Endothelial cell of umbilical vein (primary cell): Measurements from ENCODE around the gene RNFT2. TPM values are rescaled to one million over a fixed set of nuclear protein-coding genes. Genes with fewer than 3 reads are reported as not detected.
"Not testable (repeated sequence)": the region's sequence is repeated elsewhere in the genome, so short reads cannot be mapped to it uniquely, and the experiment has no call there.

ENCODE experiments used
- BruUV-seq: library from RNA; stranded (reverse); fragments of 400-500 nt; replicated peaks from 2 replicates; lab custom pipeline; 2021; lab: Mats Ljungman, UMichigan
- CTCF ChIA-PET: fragments of 300-600, 350-600 bp; sonication (Branson Sonifier 250); formaldehyde crosslinking; loops from one replicate; lab custom pipeline; 2021; ENCODE audit warnings: antibody characterized with exemption, inconsistent platforms; lab: Charles Lee
- POLR2A ChIA-PET: fragments of 300-600, 350-600 bp; sonication (Branson Sonifier 250); formaldehyde crosslinking; loops from one replicate; lab custom pipeline; 2021; ENCODE audit warnings: antibody characterized with exemption, inconsistent platforms; lab: Charles Lee
- DNase-seq: peaks from one replicate; pipeline ENCODE4 v3.0.0-alpha.2; 2011; ENCODE audit warnings: low read depth, low spot score
- FAIRE-seq: peaks from 2 replicates; lab custom pipeline; 2011; peaks lifted over from hg19 to GRCh38; lab: Jason Lieb, UNC
- H2AFZ ChIP-seq: 2 replicates; pipeline ENCODE4 v1.6.0; 2012; ENCODE audit warnings: low read depth, low read length, control low read depth, inconsistent platforms
- H3K27ac ChIP-seq: 2 replicates; pipeline ENCODE4 v1.5.1; 2011; ENCODE audit warnings: low read depth, mild to moderate bottlenecking, control low read depth, low read length, moderate library complexity; ENCODE audit not compliant: insufficient read depth
- H3K27me3 ChIP-seq, 2 experiments: 2 replicates each; pipeline versions ENCODE4 v1.6.0 to v1.6.1; 2011; ENCODE audit warnings: low read length in 2 of 2, mixed read lengths in 1 of 2; ENCODE audit not compliant: control insufficient read depth in 2 of 2, insufficient read depth in 2 of 2
- H3K36me3 ChIP-seq, 2 experiments: 2 replicates in 1 of 2; 3 replicates in 1 of 2; pipeline ENCODE4 v1.5.1; 2011; ENCODE audit warnings: low read length in 2 of 2, mild to moderate bottlenecking in 1 of 2, moderate library complexity in 1 of 2; ENCODE audit not compliant: control insufficient read depth in 2 of 2, insufficient read depth in 2 of 2; ENCODE audit errors: extremely low read depth in 1 of 2
- H3K4me1 ChIP-seq: 3 replicates; pipeline ENCODE4 v1.5.1; 2011; ENCODE audit warnings: mild to moderate bottlenecking, low read length; ENCODE audit not compliant: control insufficient read depth, insufficient read depth; ENCODE audit errors: extremely low read depth
- H3K4me2 ChIP-seq: 2 replicates; pipeline ENCODE4 v1.6.1; 2011; ENCODE audit warnings: low read length, control low read depth, mixed read lengths; ENCODE audit not compliant: insufficient read depth
- H3K4me3 ChIP-seq, 3 experiments: fragments of 200-600 bp in 1 of 3; sonication (generic), shearing (Covaris generic) in 1 of 3; replicated peaks in 1 of 3; 2 replicates each; pipeline ENCODE4 v1.5.1; 2011 to 2016; ENCODE audit warnings: control low read depth in 3 of 3, low read length in 3 of 3, mild to moderate bottlenecking in 2 of 3, inconsistent platforms in 1 of 3, low read depth in 1 of 3, moderate library complexity in 1 of 3; ENCODE audit not compliant: insufficient read depth in 1 of 3
- H3K79me2 ChIP-seq: 2 replicates; pipeline ENCODE4 v1.6.0; 2012; ENCODE audit warnings: low read length, inconsistent platforms; ENCODE audit not compliant: control insufficient read depth, insufficient read depth
- H3K9ac ChIP-seq: replicated peaks from 2 replicates; pipeline ENCODE3; 2011; ENCODE audit warnings: low read length, control low read depth; ENCODE audit not compliant: insufficient read depth; ENCODE audit errors: extremely low read depth
- H3K9me1 ChIP-seq: replicated peaks from 3 replicates; pipeline ENCODE4 v1.6.0; 2011; ENCODE audit warnings: mild to moderate bottlenecking, low read length; ENCODE audit not compliant: control insufficient read depth, insufficient read depth; ENCODE audit errors: extremely low read depth
- H3K9me3 ChIP-seq: replicated peaks from 2 replicates; pipeline ENCODE4 v1.5.1; 2012; ENCODE audit warnings: low read length, inconsistent platforms; ENCODE audit not compliant: control insufficient read depth, insufficient read depth
- H4K20me1 ChIP-seq: replicated peaks from 2 replicates; pipeline ENCODE3; 2011; ENCODE audit warnings: mild to moderate bottlenecking, low read length; ENCODE audit not compliant: control insufficient read depth, insufficient read depth; ENCODE audit errors: extremely low read depth
- CTCF ChIP-seq, 2 donors: IDR thresholded peaks; 1 replicate in 1 of 2; 2 replicates in 1 of 2; pipeline ENCODE4 v1.5.1; 2011; ENCODE audit warnings: low read length in 2 of 2, mild to moderate bottlenecking in 2 of 2, moderate library complexity in 2 of 2, control low read depth in 1 of 2, inconsistent platforms in 1 of 2, low read depth in 1 of 2; ENCODE audit not compliant: insufficient read depth in 1 of 2; ENCODE audit errors: extremely low read depth in 1 of 2
- EZH2 ChIP-seq: IDR thresholded peaks from 2 replicates; pipeline ENCODE4 v1.6.1; 2012; ENCODE audit warnings: borderline replicate concordance, low read depth, mild to moderate bottlenecking, moderate library complexity, low read length, inconsistent platforms; ENCODE audit not compliant: severe bottlenecking
- FOS ChIP-seq: IDR thresholded peaks from 2 replicates; pipeline ENCODE4 v1.6.1; 2011; ENCODE audit warnings: mild to moderate bottlenecking, low read length, moderate library complexity, borderline replicate concordance; ENCODE audit not compliant: insufficient read depth
- GATA2 ChIP-seq: IDR thresholded peaks from 2 replicates; pipeline ENCODE4 v1.7.0; 2011; ENCODE audit warnings: low read depth, mild to moderate bottlenecking, moderate library complexity, mixed read lengths, low read length; ENCODE audit not compliant: insufficient read length, insufficient read depth
- JUN ChIP-seq: IDR thresholded peaks from 2 replicates; pipeline ENCODE4 v1.6.1; 2011; ENCODE audit warnings: borderline replicate concordance, low read depth; ENCODE audit not compliant: insufficient read length, insufficient read depth
- MYC ChIP-seq: IDR thresholded peaks from one replicate; pipeline ENCODE4 v1.6.1; 2011; ENCODE audit warnings: mild to moderate bottlenecking, low read depth, low read length
- POLR2A ChIP-seq: IDR thresholded peaks from 2 replicates; pipeline ENCODE4 v1.6.1; 2012; ENCODE audit warnings: low read depth, mild to moderate bottlenecking, control low read depth, low read length
- POLR2AphosphoS5 ChIP-seq: IDR thresholded peaks from 2 replicates; pipeline ENCODE4 v1.6.1; 2012; ENCODE audit warnings: low read depth, mild to moderate bottlenecking, control low read depth, low read length, moderate library complexity; ENCODE audit not compliant: insufficient read depth
- dilution Hi-C: fragments of 300-500 bp; cut with MboI; formaldehyde crosslinking; loops from one replicate; pipeline ENCODE4 v1.15.0; 2019; ENCODE audit warnings: low sequenced_read_pairs; ENCODE audit not compliant: extremely low pct_ligation_motif_present
- intact Hi-C: fragments of 100-400 bp; cut with micrococcal nuclease; formaldehyde crosslinking; loops from one replicate; pipeline ENCODE4 v1.10.0; 2022
- polyA plus RNA-seq, 4 experiments: library from polyadenylated mRNA; depleted of rRNA in 3 of 4; stranded (reverse) in 3 of 4; unstranded in 1 of 4; fragments of >200 nt; gene quantifications; 2 replicates each; pipeline versions ENCODE4 v1.2.1 to v1.2.3, GENCODE V29; 2011 to 2012; ENCODE audit warnings: missing spikeins in 1 of 4
- total RNA-seq: library from RNA; stranded (reverse); gene quantifications from 2 replicates; pipeline ENCODE4 v1.2.3, GENCODE V29; 2021
- TF ChIP-seq, protein P1 (sequence below): IDR thresholded peaks from 2 replicates; pipeline ENCODE4 v1.6.1; 2011; ENCODE audit not compliant: insufficient read depth, insufficient read length

Gene RNFT2
- total and polyA plus RNA-seq, 2 donors (not counting 3 experiments of a cell fraction or from before 2014, with no cell fraction given) = 1.4 to 6.6 TPM

DNA sequence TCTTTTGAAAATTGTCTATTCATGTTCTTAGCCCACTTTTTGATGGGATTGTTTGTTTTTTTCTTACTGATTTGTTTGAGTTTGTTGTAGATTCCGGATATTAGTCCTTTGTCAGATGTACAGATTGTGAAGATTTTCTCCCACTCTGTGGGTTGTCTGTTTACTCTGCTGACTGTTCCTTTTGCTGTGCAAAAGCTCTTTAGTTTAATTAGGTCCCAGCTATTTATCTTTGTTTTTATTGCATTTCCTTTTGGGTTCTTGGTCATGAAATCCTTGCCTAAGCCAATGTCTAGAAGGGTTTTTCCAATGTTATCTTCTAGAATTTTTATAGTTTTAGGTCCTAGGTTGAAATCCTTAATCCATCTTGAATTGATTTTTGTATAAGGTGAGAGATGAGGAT, 16.7 kb downstream of the RNFT2 start:
- H3K9me1 ChIP-seq, DNase-seq, BruUV-seq, POLR2A ChIA-PET, H2AFZ ChIP-seq, H3K27ac ChIP-seq, H3K27me3 ChIP-seq, H3K36me3 ChIP-seq, H3K9ac ChIP-seq, H3K4me2 ChIP-seq, H3K4me3 ChIP-seq, intact Hi-C loops, H3K9me3 ChIP-seq, dilution Hi-C loops, FAIRE-seq, CTCF ChIA-PET, H4K20me1 ChIP-seq, H3K79me2 ChIP-seq, H3K4me1 ChIP-seq: not testable (repeated sequence)

- Histone ChIP-seq H3K4me3 (no peak overlapping the region), H3K9me3 (no peaks in the 10 kb centered on the region), H3K4me1 (no peaks in the 10 kb centered on the region), H3K9ac (no peak overlapping the region), H3K36me3 (no peaks in the 10 kb centered on the region), H2AFZ (no peak overlapping the region), H3K79me2 (no peaks in the 10 kb centered on the region), H3K27me3 (no peaks in the 10 kb centered on the region), H3K9me1 (no peaks in the 10 kb centered on the region), H3K4me2 (no peak overlapping the region), H4K20me1 (no peaks in the 10 kb centered on the region), H3K27ac (no peak overlapping the region)
- POLR2A ChIA-PET = no interaction called here
- DNase-seq (peak; percentile 50), FAIRE-seq (no peak)
- BruUV-seq = no TSS peak
- CTCF ChIA-PET = interaction anchor here (2.7 kb wide), 1 partner anchor 10 kb away, joined by 10 read pairs; no protein-coding TSS in a partner anchor
- TF ChIP-seq MYC (no peak), FOS (no peak), JUN (no peak), EZH2 (no peak), GATA2 (no peak), POLR2AphosphoS5 (no peak), POLR2A (no peak), CTCF (IDR thresholded peaks at IDR 0.05; ENCODE audit: extremely low read depth in 1 of 2, insufficient read depth in 1 of 2, low read depth in 1 of 2, low read length in 2 of 2) (no peak)
- TF ChIP-seq, protein P1, sequence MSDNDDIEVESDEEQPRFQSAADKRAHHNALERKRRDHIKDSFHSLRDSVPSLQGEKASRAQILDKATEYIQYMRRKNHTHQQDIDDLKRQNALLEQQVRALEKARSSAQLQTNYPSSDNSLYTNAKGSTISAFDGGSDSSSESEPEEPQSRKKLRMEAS = no peak
- dilution Hi-C loops = no loop called here
- intact Hi-C loops = no loop called here
Observed at GRCh38 chr12:116759783-116760621, 21.9 kb downstream of the RNFT2 start.
